ENCODE data around the gene MTHFD1L. TPM values are rescaled to one million over a fixed set of nuclear protein-coding genes. Genes with fewer than 3 reads are reported as not detected.

The MTHFD1L gene
- total and polyA plus RNA-seq, 9 of the 15 experiments (the other 6 are each of a cell fraction or from before 2014, with no cell fraction given): 20.9 to 128 (median 61.0) TPM

DNA sequence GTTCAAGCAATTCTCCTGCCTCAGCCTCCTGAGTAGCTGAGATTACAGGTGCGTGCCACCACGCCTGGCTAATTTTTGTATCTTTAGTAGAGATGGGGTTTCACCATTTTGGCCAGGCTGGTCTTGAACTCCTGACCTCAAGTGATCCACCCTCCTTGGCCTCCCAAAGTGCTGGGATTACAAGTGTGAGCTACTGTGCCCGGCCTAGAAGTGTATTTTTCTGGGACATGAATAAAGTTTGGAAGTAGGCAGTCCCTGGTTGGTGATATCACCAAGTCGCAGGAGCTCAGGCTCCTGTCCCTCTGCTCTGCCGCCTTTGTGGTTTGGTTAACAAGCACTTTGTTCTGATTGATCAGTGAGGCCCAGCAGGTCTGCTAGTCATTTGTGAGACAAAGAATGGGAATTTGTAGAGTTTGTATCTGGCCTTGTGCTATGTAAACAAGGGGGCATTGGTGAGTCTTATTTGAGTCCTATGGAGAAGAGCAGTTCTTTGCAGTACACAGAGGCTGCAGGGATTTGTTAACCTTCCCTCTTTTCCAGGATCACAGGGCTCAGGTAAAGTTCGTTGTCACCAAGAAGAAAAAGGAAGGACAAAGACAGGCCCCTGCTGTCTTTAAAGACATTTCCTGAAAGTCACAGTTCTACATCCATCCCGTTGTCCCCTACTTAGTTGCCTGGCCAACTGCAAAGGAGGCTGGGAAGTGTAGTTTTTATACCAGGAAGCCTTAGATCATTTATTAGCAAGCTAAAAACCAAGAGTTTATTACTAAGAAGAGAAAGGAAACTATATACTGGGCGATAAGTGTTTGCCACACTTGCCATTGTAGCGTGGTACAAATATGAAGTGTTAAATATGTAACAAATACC is 13.1 kb downstream of the MTHFD1L start (continued):
- TF ChIP-seq, protein P1, sequence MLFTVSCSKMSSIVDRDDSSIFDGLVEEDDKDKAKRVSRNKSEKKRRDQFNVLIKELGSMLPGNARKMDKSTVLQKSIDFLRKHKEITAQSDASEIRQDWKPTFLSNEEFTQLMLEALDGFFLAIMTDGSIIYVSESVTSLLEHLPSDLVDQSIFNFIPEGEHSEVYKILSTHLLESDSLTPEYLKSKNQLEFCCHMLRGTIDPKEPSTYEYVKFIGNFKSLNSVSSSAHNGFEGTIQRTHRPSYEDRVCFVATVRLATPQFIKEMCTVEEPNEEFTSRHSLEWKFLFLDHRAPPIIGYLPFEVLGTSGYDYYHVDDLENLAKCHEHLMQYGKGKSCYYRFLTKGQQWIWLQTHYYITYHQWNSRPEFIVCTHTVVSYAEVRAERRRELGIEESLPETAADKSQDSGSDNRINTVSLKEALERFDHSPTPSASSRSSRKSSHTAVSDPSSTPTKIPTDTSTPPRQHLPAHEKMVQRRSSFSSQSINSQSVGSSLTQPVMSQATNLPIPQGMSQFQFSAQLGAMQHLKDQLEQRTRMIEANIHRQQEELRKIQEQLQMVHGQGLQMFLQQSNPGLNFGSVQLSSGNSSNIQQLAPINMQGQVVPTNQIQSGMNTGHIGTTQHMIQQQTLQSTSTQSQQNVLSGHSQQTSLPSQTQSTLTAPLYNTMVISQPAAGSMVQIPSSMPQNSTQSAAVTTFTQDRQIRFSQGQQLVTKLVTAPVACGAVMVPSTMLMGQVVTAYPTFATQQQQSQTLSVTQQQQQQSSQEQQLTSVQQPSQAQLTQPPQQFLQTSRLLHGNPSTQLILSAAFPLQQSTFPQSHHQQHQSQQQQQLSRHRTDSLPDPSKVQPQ (CRISPR knock-in tag; IDR thresholded peaks at IDR 0.05; ENCODE audit: borderline replicate concordance): no peak
- TF ChIP-seq ZNF143 (CRISPR knock-in tag; IDR thresholded peaks at IDR 0.05) (peak; percentile 67), TRIM24 (IDR thresholded peaks at IDR 0.05) (no peak), SRSF9 (IDR thresholded peaks at IDR 0.05; ENCODE audit: borderline replicate concordance, low read depth, low read length) (no peak), COPS2 (conservative IDR thresholded peaks at IDR 0.05) (no peak), CBFA2T2 (conservative IDR thresholded peaks at IDR 0.05) (no peak), BCL6 (CRISPR knock-in tag; IDR thresholded peaks at IDR 0.05) (no peak), HCFC1 (IDR thresholded peaks at IDR 0.05; ENCODE audit: low read depth, low read length) (peak; percentile 71), ZNF239 (CRISPR knock-in tag; IDR thresholded peaks at IDR 0.05) (no peak), ZSCAN32 (CRISPR knock-in tag; IDR thresholded peaks at IDR 0.05) (no peak)
- TF ChIP-seq, protein P2, sequence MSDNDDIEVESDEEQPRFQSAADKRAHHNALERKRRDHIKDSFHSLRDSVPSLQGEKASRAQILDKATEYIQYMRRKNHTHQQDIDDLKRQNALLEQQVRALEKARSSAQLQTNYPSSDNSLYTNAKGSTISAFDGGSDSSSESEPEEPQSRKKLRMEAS (CRISPR knock-in tag; IDR thresholded peaks at IDR 0.05): no peak

Measured in K562 (cell line).